Keratinocyte (primary cell): ENCODE results near the gene TMED6. TPM values are rescaled to one million over a fixed set of nuclear protein-coding genes. Genes with fewer than 3 reads are reported as not detected.

ENCODE experiments used
- DNase-seq: peaks from one replicate; pipeline ENCODE4 v3.0.0-alpha.2; 2011; ENCODE audit warnings: low read depth, missing footprints, low spot score
- FAIRE-seq: peaks from 2 replicates; lab custom pipeline; 2011; peaks lifted over from hg19 to GRCh38; lab: Jason Lieb, UNC
- H2AFZ ChIP-seq: 2 replicates; pipeline ENCODE4 v1.6.0; 2012; ENCODE audit warnings: low read length, control low read depth, inconsistent platforms; ENCODE audit not compliant: control insufficient read depth
- H3K27ac ChIP-seq: 2 replicates; pipeline ENCODE4 v1.5.1; 2011; ENCODE audit warnings: low read length; ENCODE audit not compliant: control insufficient read depth, insufficient read depth
- H3K27me3 ChIP-seq: 3 replicates; pipeline ENCODE4 v1.6.0; 2011; ENCODE audit warnings: low read length; ENCODE audit not compliant: control insufficient read depth, insufficient read depth; ENCODE audit errors: extremely low read depth
- H3K36me3 ChIP-seq, 2 experiments: 2 replicates in 1 of 2; 3 replicates in 1 of 2; pipeline ENCODE4 v1.5.1; 2011; ENCODE audit warnings: low read length in 2 of 2, mild to moderate bottlenecking in 1 of 2; ENCODE audit not compliant: control insufficient read depth in 2 of 2, insufficient read depth in 2 of 2; ENCODE audit errors: extremely low read depth in 1 of 2
- H3K4me1 ChIP-seq: 3 replicates; pipeline ENCODE4 v1.5.1; 2011; ENCODE audit warnings: low read length; ENCODE audit not compliant: control insufficient read depth, insufficient read depth; ENCODE audit errors: extremely low read depth
- H3K4me2 ChIP-seq: 3 replicates; pipeline ENCODE4 v1.6.0; 2011; ENCODE audit warnings: low read depth, low read length; ENCODE audit not compliant: control insufficient read depth, insufficient read depth; ENCODE audit errors: extremely low read depth
- H3K4me3 ChIP-seq, 3 experiments: fragments of 200-600 bp in 1 of 3; sonication (generic) in 1 of 3; 2 replicates in 2 of 3; 3 replicates in 1 of 3; pipeline ENCODE4 v1.5.1; 2011 to 2016; ENCODE audit warnings: low read length in 3 of 3, mild to moderate bottlenecking in 3 of 3, control low read depth in 2 of 3, inconsistent platforms in 1 of 3, low read depth in 1 of 3, mixed read lengths in 1 of 3, mixed run types in 1 of 3, moderate library complexity in 1 of 3; ENCODE audit not compliant: control insufficient read depth in 2 of 3, insufficient read depth in 2 of 3; ENCODE audit errors: extremely low read depth in 1 of 3
- H3K79me2 ChIP-seq: 2 replicates; pipeline ENCODE4 v1.6.0; 2012; ENCODE audit warnings: low read length; ENCODE audit not compliant: control insufficient read depth, insufficient read depth
- H3K9ac ChIP-seq: 3 replicates; pipeline ENCODE4 v1.6.0; 2011; ENCODE audit warnings: low read length; ENCODE audit not compliant: control insufficient read depth, insufficient read depth; ENCODE audit errors: extremely low read depth
- H3K9me1 ChIP-seq: 3 replicates; pipeline ENCODE4 v1.6.0; 2011; ENCODE audit warnings: low read length; ENCODE audit not compliant: control insufficient read depth, insufficient read depth; ENCODE audit errors: extremely low read depth
- H3K9me3 ChIP-seq: 2 replicates; pipeline ENCODE4 v1.5.1; 2012; ENCODE audit warnings: low read depth, low read length; ENCODE audit not compliant: control insufficient read depth
- H4K20me1 ChIP-seq: 3 replicates; pipeline ENCODE4 v1.6.0; 2011; ENCODE audit warnings: low read length; ENCODE audit not compliant: control insufficient read depth, insufficient read depth; ENCODE audit errors: extremely low read depth
- EZH2 ChIP-seq: IDR thresholded peaks from one replicate; pipeline ENCODE4 v1.6.1; 2012; ENCODE audit warnings: inconsistent platforms, mild to moderate bottlenecking, low read length, moderate library complexity
- dilution Hi-C: fragments of 300-500 bp; cut with MboI; formaldehyde crosslinking; loops from one replicate; pipeline ENCODE4 v1.7.0; 2020; ENCODE audit warnings: low sequenced_read_pairs; ENCODE audit not compliant: extremely low pct_ligation_motif_present
- polyA plus RNA-seq, 5 experiments: library from polyadenylated mRNA; depleted of rRNA in 3 of 5; stranded (reverse) in 3 of 5; stranded (forward) in 1 of 5; unstranded in 1 of 5; fragments of >200 nt; gene quantifications; 1 replicate in 1 of 5; 2 replicates in 3 of 5; 3 replicates in 1 of 5; pipeline versions ENCODE4 v1.2.1 to v1.2.3, GENCODE V29; 2011 to 2012; ENCODE audit warnings: missing spikeins in 2 of 5, low read depth in 1 of 5, low replicate concordance in 1 of 5
- TF ChIP-seq, protein P1 (sequence below), 3 experiments: IDR thresholded peaks in 1 of 3; conservative IDR thresholded peaks in 1 of 3; optimal IDR thresholded peaks in 1 of 3; 2 replicates in 2 of 3; 3 replicates in 1 of 3; pipeline versions ENCODE3 to v1.5.1; 2011; ENCODE audit warnings: low read length in 3 of 3, mild to moderate bottlenecking in 3 of 3, moderate library complexity in 2 of 3, control low read depth in 1 of 3, inconsistent platforms in 1 of 3; ENCODE audit not compliant: insufficient read depth in 2 of 3; ENCODE audit errors: extremely low read depth in 1 of 3

The TMED6 gene
- polyA plus RNA-seq, 1 donor (not counting 4 experiments of a cell fraction or from before 2014, with no cell fraction given): 0.09 TPM

DNA sequence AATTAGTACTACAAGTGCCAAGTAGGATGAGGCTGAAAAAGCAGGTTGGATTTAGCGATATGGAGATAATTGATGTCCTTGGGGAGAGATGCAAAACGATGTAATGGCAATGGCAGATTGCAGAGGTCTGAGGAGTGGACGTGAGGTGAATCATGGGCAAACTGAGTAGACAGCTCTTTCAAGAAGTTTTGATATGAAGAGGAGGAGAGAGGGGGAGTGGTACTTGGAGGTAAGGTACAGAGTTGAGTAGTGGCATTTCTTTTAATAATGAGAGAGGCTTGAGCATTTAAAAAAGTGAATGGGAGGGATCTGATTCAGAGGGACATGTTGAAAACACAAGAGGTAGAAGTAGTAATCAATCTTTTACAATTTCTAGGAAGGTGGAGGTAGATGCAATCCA, 58.2 kb downstream of the TMED6 start:
- H3K79me2 ChIP-seq: no peaks in the 10 kb centered on the region
- H3K9me1 ChIP-seq: no peaks in the 10 kb centered on the region
- peaks cover 0 to 1% of the 10 kb centered on the region in 2 experiments for H3K36me3 ChIP-seq
- no peak for FAIRE-seq
- no peak overlapping the region for H3K9ac ChIP-seq
- no peak for DNase-seq
- peaks cover 11% of the 10 kb centered on the region for H3K4me1 ChIP-seq
- no peaks in the 10 kb centered on the region for H3K27me3 ChIP-seq
- no peak for TF ChIP-seq EZH2
- TF ChIP-seq, protein P1, sequence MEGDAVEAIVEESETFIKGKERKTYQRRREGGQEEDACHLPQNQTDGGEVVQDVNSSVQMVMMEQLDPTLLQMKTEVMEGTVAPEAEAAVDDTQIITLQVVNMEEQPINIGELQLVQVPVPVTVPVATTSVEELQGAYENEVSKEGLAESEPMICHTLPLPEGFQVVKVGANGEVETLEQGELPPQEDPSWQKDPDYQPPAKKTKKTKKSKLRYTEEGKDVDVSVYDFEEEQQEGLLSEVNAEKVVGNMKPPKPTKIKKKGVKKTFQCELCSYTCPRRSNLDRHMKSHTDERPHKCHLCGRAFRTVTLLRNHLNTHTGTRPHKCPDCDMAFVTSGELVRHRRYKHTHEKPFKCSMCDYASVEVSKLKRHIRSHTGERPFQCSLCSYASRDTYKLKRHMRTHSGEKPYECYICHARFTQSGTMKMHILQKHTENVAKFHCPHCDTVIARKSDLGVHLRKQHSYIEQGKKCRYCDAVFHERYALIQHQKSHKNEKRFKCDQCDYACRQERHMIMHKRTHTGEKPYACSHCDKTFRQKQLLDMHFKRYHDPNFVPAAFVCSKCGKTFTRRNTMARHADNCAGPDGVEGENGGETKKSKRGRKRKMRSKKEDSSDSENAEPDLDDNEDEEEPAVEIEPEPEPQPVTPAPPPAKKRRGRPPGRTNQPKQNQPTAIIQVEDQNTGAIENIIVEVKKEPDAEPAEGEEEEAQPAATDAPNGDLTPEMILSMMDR (optimal IDR thresholded peaks at IDR 0.05 in 1 of 3, IDR thresholded peaks at IDR 0.05 in 1 of 3, conservative IDR thresholded peaks at IDR 0.05 in 1 of 3; ENCODE audit: extremely low read depth in 1 of 3, insufficient read depth in 2 of 3, low read length in 3 of 3): no peak
- no peak overlapping the region for H3K4me3 ChIP-seq
- dilution Hi-C loops: no loop called here
- no peaks in the 10 kb centered on the region for H3K9me3 ChIP-seq
- no peak overlapping the region for H2AFZ ChIP-seq
- peak overlapping the region; percentile 10 for H3K27ac ChIP-seq
- no peaks in the 10 kb centered on the region for H4K20me1 ChIP-seq
- no peak overlapping the region for H3K4me2 ChIP-seq

Other genes with a start within 250 kb of the TMED6 start
- gene HAS3, start 246.1 kb downstream of the TMED6 start, polyA plus RNA-seq: 132 to 278 TPM (median 143 TPM) in 3 replicates
- gene CHTF8, start 219.2 kb downstream of the TMED6 start, polyA plus RNA-seq: 96.0 to 120 TPM (median 118 TPM) in 3 replicates
- gene UTP4, start 219.1 kb downstream of the TMED6 start, polyA plus RNA-seq: 87.7 to 107 TPM (median 106 TPM) in 3 replicates
- 11.2 to 15.9 TPM (median 13.7 TPM) in 3 replicates for gene SNTB2, start 164.6 kb downstream of the TMED6 start, polyA plus RNA-seq
- 18.2 to 25.3 TPM (median 20.2 TPM) in 3 replicates for gene VPS4A, start 40.4 kb downstream of the TMED6 start, polyA plus RNA-seq
- gene PDF, start 21.2 kb downstream of the TMED6 start, polyA plus RNA-seq: 3.0 to 8.8 TPM (median 4.1 TPM) in 3 replicates
- 16.0 to 22.8 TPM (median 22.8 TPM) in 3 replicates for gene COG8, start 12.2 kb downstream of the TMED6 start, polyA plus RNA-seq
- gene NIP7, start 12.0 kb downstream of the TMED6 start, polyA plus RNA-seq: 17.2 to 31.3 TPM (median 26.9 TPM) in 3 replicates
- gene TERF2, start 34.2 kb upstream of the TMED6 start, polyA plus RNA-seq: 11.4 to 18.0 TPM (median 16.8 TPM) in 3 replicates
- gene CYB5B, start 72.8 kb upstream of the TMED6 start, polyA plus RNA-seq: 204 to 287 TPM (median 246 TPM) in 3 replicates
- 21.2 to 24.9 TPM (median 23.1 TPM) in 3 replicates for gene NFAT5, start 214.2 kb upstream of the TMED6 start, polyA plus RNA-seq